ENCODE data around the gene TECTA.

Gene TECTA

DNA sequence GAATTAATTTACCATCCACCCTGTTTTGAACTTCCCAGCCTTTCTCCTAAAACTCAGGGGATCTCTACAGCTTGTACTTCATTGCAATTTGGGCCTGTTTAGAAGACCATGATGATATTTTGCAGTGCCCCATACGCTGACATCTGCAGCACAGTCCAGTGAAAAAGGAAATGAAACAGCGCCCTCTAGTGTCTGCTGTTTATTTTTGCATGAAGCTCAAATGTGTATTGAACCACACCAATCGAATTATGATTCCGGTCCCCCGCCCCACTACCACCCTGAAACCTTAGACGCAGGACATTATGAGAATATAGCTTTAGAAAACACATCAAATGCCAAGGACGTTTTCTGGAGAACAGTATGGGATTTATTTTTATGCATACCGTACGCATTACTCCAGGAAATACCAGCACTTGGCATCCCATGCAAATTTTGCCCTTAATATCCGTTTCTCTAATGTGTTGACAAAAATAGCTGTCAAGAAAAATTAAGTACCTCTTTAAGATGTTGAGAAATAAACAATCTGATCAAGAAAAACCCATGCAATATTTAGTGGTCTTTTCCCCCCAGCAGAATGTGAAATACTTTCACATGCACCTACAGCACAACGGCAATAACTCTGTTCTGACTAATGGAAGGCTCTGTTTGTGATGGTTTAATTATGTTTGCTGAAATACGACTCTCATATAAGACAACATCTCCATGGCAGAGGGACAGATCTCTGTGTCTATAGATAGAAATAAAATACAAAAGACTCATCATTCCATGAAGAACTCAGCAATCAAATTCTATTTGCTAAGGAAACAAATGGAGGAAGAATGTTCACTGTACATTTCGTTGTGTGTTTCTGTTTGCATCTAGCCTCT lies 93.9 kb downstream of the TECTA start:
- DNase-seq = peak; percentile 5

GRCh38 chr11:121198491-121198890 lies 97.4 kb downstream of the TECTA start:
- DNase-seq = no peak

DNA sequence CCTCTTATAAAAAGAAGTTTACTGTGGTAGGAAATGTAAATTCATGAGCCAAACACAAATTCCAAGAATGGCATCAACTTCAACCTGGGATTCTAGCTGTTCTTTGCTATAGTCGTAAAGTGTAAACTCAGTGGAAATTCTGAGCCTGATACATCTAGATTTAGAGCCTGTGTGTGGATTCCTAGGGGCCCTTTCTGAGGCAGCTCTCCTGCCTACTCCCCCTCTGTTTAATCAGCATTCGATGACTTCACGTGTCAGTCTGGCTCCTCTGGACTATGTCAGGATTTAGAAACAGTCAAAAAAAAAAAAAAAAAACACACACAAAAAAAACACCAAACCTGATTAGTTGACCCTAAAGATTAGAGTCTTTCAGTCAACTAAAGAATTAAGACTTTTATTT lies 98.5 kb downstream of the TECTA start:
- DNase-seq = no peak

- DNase-seq = no peak
These were observed 105.8 kb downstream of the TECTA start for GRCh38 chr11:121206810-121207209.

GRCh38 chr11:121207485-121208115 lies 106.6 kb downstream of the TECTA start:
- DNase-seq = no peak

DNA sequence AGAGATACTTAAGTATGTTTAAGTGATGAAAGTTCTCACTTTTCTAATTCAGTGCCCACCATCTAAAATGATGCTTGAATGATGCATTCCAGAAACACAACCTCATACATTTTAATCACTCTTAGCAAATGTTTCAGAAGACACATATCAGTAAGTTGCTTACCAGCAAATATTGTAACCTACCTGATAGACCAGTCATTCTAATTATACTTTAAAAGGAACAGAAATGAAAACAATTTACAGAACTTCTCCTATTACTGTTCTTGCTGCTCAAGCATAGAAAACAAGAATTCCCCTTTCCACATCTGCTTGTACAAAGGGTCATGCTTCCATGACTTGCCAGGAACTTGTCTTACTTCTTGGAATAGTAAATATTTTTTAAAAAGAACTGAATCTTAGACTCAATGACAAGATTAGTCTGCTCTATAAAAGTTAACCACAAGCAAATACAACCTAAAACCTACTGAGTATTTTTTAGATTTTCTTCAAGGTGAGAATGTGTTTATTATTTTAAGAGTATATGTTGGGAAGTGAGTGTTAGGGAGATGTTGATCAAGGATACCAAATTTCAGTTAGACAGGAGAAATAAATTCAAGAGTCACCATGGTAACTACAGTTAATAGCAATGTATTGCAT lies 109.5 kb downstream of the TECTA start:
- DNase-seq = no peak

GRCh38 chr11:121211626-121212025 lies 110.6 kb downstream of the TECTA start:
- no peak for DNase-seq

DNA sequence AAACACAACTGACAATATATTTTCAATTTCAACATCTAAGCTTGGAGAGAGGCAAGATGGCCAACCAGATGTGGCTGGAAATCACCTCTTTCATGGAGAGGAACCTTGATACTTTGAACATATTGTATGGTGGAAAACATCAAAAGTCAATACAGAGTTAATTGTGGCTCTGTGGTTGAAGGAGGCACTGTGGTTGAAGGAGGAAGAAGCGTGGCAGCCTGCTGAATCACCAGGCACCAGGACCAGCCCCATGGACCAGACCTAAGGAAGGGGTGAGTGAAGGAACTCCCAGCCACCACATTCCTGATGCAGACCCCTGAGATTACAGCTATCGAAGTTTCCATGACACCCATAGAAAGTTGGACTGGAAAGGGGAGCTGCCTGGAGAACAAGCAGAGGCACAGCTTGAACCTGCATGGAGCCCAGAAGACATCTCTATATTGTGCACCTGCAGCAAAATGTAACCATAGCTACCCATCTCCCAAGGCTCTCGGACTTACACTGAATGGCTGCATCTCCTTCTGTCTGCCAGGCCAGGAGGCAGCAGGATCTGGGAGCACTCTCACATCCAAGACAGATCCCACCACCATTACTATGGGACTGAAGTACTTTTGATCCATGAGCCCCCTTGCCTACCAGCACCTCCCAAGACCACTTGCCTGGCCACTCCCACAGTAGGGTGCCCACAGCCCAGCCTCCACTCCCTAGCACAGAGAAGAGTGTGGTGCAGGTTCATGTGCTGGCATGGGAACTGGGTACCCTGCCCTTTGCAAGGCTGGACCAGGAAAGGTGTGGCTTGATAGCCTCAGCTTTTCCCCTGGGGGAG lies 111.7 kb downstream of the TECTA start:
- DNase-seq = no peak

GRCh38 chr11:121213362-121213893 lies 112.4 kb downstream of the TECTA start:
- no peak for DNase-seq

- no peak for DNase-seq
These were observed 113.8 kb downstream of the TECTA start for GRCh38 chr11:121214861-121215260.

DNA sequence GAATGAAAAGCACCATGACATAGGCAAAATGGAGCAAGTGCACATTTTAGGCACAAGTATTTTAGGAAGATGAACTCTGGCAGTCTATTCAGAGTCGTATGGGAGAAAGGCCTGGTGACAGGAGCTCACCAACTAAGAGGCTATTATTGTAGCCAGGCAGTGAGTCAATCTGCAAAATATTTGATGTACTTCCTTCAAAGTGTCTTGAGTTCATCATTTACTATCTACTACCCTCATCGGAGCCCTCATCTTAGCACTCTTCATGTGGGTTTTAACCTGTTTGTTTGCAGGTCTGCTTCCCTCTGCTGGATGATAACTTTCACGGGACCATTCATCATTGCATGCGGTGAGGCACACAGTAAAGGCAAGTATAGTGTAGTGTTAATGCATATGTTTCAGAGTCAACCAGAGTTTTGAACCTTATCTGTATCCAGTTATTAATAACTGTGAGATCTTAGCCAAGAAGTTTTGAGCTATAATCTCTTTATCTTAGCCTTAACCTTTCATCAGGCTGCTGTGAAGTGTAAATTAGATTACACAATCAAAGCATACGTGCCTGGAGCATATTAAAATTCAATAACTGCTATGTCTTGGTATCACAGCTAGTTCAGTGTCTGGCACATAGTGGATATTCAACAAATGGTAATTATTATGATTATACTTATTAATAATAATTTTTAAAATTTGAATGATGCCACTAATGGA lies 120.6 kb downstream of the TECTA start:
- DNase-seq = no peak

- DNase-seq = no peak
These were observed 122.1 kb downstream of the TECTA start for GRCh38 chr11:121223161-121223560.

DNA sequence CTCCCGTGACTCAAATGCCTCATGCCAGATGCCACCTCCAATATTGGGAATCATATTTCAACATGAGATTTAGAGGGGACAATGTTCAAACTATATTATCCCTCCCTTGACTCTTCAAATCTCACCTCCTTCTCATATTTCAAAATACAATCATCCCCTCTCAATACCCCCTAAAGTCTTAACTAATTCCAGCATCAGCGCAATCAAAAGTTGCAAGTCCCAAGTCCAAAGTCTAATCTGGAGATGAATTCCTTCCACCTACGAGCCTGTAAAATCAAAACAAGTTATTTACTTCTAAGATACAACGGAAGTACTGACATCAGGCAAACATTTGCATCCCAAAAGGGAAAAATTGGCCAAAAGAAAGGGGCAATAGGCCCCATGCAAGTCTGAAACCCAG lies 124.3 kb downstream of the TECTA start:
- no peak for DNase-seq

DNA sequence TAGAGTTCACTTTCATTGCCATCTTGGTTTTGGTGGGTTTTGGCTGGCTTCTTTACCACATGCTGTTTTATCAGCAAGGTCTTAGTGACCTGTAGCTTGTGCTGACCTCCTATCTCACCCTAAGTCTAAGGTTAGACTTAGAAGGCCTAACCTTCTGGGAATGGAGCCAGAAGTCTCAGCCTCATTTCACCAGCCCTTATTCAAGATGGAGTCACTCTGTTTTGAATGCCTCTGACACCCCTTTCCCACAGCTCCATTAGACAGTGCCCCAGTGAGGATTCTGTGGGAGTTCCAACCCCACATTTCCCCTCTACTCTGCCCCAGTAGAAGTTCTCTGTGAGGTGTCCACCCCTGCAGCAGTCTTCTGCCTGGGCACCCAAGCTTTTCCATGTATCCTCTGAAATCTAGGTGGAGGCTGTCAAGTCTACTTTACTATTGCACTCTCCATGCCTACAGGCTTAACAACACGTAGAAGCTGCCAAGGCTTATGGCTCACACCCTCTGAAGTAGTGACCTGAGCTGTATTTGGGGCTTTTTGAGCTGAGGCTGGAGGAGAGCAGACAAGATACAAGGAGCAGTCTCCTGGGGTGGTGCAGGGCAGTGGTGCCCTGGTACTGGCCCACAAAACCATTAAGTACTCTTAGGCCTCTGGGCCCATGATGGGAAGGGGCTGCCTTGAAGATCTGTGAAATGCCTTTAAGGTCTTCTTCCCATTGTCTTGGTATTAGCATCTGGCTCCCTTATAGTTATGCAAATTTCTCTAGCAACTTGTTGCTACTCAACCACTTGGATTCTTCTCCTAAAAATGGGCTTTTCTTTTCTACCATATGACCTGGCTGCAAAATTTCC lies 125.6 kb downstream of the TECTA start:
- DNase-seq = no peak

DNA sequence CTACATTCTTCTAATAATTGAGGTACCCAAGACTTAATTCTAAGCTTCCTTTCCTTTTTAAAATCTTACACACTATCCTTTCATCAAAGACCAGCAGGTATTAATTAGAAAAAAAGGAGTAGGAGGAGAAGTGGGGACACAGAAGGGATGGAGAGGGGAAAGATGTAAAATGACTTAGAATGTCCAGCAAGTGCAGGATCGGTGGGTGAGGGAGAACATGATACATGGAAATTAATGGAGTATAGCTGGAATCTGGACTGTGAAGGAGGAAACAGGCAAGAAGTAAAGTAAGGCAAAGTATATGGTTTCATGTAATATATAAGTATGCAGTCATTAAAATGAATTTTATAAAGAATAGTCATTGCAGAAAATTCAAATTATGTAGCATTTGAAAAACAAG lies 127.8 kb downstream of the TECTA start:
- no peak for DNase-seq

- DNase-seq = no peak
These were observed 128.6 kb downstream of the TECTA start for GRCh38 chr11:121229495-121230215.

DNA sequence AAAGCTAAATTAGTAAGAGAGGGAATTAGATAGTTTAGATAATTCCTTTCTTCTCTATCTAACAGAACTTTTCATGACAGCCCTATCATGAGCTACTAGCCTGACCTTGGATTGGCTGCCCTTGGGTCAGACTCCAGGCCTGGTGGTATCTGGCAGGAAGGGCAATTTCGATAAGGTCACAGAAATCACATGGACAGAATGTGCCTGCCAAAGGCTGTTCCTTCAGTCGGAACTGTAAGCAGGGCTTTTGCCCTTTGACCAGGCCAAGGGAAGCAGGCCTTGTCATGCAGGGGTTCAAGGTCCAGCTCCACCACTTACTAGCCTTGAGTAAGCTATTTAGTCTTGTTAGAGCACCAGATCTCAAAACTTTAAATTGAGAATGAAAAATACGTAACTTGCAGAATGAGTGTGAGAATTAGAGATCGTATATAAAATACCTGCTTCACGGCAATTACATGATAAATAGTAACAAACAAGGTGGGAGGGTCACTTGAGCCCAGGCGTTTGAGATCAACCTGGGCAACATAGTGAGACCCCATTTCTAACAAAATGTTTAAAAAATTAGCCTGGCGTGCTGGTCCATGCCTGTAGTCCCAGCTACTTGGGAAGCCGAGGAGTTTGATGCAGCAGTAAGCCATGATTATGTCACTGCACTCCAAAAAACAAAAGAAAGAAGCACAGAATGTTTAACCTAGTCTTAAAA lies 130.7 kb downstream of the TECTA start:
- DNase-seq = no peak

GRCh38 chr11:121235057-121235456 lies 134.0 kb downstream of the TECTA start:
- no peak for DNase-seq

- DNase-seq = no peak
These were observed 135.3 kb downstream of the TECTA start for GRCh38 chr11:121236115-121237001.
